ENCODE results near the gene ARAP1.

ARAP1 gene

GRCh38 chr11:72679869-72680268, 72.3 kb downstream of the ARAP1 start:
- no peak for FAIRE-seq

GRCh38 chr11:72678524-72678923, 73.7 kb downstream of the ARAP1 start:
- FAIRE-seq = no peak

GRCh38 chr11:72676861-72677341, 75.3 kb downstream of the ARAP1 start:
- FAIRE-seq = no peak

DNA sequence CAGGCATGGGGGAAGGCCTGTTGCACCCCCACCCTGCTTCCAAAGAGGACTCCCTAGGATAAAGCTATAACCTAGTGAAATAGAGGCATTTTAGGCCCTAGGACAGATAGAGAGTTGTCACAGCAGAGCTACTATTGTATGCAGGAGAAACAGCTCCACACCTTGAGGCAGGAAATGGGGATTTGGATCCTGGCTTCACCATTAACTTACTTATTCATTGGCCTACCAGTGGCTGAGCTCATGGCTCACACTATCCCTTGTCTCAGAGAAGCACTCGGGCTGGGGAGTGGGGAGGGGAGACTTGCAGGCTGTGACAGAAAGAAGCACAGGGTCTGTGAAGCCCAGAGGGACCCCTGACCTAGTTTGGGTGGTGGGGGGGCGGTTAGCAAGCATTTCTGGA, 77.0 kb downstream of the ARAP1 start:
- no peak for FAIRE-seq

- FAIRE-seq = no peak
Measured at GRCh38 chr11:72673943-72674828, 78.0 kb downstream of the ARAP1 start, which contains the start of gene PDE2A. Gene PDE2A (minus strand): TSS chr11:72674422. CDS start chr11:72674207, 215 bp downstream.

DNA sequence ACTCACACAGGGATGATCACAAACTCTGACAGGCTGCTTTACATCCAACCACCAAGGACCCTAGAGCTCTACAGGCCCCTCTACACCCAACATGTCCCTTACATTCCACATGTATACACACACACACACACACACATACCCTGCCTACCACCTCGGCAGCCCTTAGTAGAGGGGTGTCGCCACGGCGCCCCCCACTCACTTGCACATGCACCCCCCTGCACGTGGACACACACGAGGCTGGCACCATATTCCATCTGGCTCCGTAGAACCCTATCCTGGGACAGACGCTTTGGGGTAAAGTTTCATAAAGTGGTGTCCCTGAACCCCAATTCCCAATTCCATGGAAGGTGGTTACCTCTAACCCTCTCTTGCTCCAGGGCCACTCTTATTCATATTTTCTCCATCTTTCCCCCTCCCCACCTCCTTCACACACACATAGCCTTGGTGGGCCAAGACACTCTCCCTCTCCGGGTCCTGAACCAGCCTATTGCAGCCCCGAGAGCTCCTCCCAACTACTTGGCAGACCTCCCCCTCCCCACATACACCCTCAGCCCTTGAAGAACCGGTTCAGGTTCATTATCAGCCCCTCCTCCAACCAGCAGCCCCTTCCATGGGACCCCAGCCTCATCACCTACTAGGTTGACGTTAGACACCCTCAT, 78.8 kb downstream of the ARAP1 start:
- no peak for FAIRE-seq

GRCh38 chr11:72672597-72673238, 79.5 kb downstream of the ARAP1 start:
- FAIRE-seq = no peak

- FAIRE-seq = no peak
Measured at GRCh38 chr11:72671152-72672099, 80.8 kb downstream of the ARAP1 start.

- no peak for FAIRE-seq
Measured at GRCh38 chr11:72670041-72670440, 82.2 kb downstream of the ARAP1 start.

DNA sequence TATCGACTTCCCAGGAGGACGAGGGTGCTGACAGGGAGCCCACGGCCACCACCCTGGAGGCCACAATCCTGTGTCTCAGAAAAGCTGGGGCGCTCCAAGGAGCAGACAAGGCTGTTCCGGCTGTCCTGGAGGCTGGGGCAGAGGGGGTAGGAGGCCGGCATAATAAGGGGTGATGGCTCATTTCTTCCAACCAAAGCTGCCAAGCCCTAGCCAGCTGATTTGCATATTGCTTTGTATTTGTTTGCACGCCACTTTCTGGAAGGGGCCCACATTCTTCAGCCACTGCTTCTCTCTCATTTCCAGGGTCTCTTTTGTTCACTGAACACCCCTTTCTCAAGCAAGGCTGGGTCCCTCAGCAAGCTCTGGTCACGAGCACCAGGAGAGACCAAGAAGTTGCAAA, 82.7 kb downstream of the ARAP1 start:
- FAIRE-seq = no peak

DNA sequence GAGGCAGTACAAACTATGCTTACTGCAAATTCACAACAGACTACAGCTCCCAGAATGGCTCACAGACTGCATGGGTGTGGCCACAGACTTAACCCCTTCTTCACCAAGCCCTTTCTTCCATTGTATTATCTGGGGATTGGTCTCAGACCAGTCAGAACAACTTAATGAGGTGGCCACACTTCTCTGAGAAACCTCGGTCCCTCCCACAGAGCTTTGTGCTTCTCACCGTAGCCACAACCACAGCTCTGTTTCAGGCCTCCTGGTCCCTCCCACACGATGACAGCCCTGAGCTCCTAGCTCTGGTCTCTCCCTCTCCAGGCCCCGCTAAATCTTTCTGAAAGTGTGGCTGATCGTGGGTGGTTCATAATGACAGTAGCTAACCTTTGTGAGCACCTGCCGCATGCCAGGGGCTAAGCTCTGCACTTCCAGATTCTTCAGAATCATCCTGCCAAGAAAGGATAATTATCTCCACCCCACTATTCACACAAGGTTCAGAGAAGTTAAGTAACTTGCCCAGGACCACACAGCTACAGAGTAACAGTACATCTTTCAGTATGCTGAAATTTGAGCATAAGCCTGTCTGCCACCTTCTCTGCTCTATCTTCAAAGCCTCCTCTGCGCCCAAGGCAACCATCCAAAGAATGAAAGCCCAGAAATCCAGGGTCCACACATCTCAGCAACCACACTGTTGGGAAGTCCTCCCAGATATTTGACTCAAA, 83.4 kb downstream of the ARAP1 start:
- FAIRE-seq = no peak

DNA sequence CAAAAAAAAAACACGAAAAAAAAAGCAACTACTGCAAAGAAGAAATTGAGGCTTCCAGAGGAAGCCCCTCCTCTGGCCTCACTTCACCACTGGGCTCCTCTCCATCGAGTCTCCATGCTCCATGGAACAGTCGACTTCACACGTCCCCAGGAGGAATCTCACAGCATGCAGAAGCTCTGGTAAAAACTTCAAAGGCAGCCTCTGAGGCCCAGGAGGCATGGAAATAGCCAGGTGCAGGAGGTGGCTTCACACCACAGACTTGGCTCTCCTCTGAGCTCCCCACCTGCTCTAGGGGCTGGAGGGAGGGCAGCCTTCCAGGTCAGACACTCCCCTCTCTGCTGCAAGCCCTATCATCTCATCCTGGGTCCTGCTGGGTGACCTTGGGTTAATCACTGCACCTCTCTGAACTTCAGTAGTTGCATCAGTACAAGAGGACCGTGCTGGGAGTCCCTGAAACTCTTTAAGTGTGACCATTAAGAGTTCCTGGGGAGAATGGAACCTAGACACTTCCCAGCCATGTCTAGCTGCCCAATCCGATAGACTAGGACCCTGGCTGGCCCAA, 86.2 kb downstream of the ARAP1 start:
- no peak for FAIRE-seq

GRCh38 chr11:72662036-72662435, 90.2 kb downstream of the ARAP1 start:
- FAIRE-seq = no peak

DNA sequence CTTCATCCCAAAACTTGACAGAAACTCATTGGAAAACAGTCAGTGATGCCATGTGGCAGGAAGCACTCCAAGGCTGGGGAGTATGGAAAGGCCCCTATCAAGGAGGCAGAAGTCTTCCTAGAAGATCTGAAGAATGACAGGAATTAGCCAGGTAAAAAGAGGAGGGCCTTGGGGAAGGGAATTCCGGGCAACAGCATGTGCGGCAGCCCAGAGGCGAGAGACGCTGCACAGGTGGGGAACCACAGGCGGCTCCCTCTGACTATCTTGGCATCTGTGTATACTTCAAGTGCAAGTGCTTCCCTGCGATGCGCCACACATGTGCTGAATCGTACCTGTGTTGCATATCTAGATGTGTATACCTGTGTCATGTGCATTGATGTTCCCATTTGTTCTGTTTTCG, 90.7 kb downstream of the ARAP1 start:
- no peak for FAIRE-seq

GRCh38 chr11:72658989-72659640, 93.1 kb downstream of the ARAP1 start:
- FAIRE-seq = no peak

- FAIRE-seq = no peak
Measured at GRCh38 chr11:72657411-72658100, 94.7 kb downstream of the ARAP1 start.

- FAIRE-seq = no peak
Measured at GRCh38 chr11:72655896-72656464, 96.2 kb downstream of the ARAP1 start.

- FAIRE-seq = no peak
Measured at GRCh38 chr11:72655014-72655413, 97.2 kb downstream of the ARAP1 start.

GRCh38 chr11:72653649-72654048, 98.6 kb downstream of the ARAP1 start:
- no peak for FAIRE-seq

All from A204.1 (cell line).